Breast epithelium (tissue), 4 donors: ENCODE measurements around the gene ELMO1. TPM values are rescaled to one million over a fixed set of nuclear protein-coding genes. Genes with fewer than 3 reads are reported as not detected.

Experiments
- DNase-seq, 2 donors: peaks; one replicate each; pipeline ENCODE4 v3.0.0-alpha.2; 2019; ENCODE audit warnings: low spot score in 2 of 2
- H3K27ac ChIP-seq, 2 donors: fragments of 200-600 bp; sonication (generic) in 1 of 2; one replicate each; pipeline ENCODE4 v1.5.1; 2016 to 2019; ENCODE audit warnings: mild to moderate bottlenecking in 1 of 2
- H3K27me3 ChIP-seq, 2 donors: fragments of 200-600 bp; sonication (generic) in 1 of 2; one replicate each; pipeline versions ENCODE4 v1.5.1 to v1.6.0; 2017 to 2019; ENCODE audit warnings: control low read depth in 1 of 2, mild to moderate bottlenecking in 1 of 2
- H3K36me3 ChIP-seq: fragments of 200-600 bp; one replicate; pipeline ENCODE4 v1.5.1; 2019
- H3K4me1 ChIP-seq, 2 donors: fragments of 200-600 bp; sonication (generic); one replicate each; pipeline ENCODE4 v1.5.1; 2016 to 2019; ENCODE audit warnings: control low read depth in 1 of 2
- H3K4me3 ChIP-seq, 3 donors: fragments of 200-600 bp; sonication (generic); 1 replicate in 2 of 3; 2 replicates in 1 of 3; pipeline ENCODE4 v1.5.1; 2016 to 2019; ENCODE audit warnings: mild to moderate bottlenecking in 3 of 3, moderate library complexity in 2 of 3
- H3K9me3 ChIP-seq, 2 donors: fragments of 200-600 bp; sonication (generic) in 1 of 2; one replicate each; pipeline ENCODE4 v1.5.1; 2016 to 2019; ENCODE audit warnings: control low read depth in 1 of 2
- POLR2A ChIP-seq: fragments of 450-650 bp; IDR thresholded peaks from one replicate; pipeline ENCODE4 v1.6.1; 2016; ENCODE audit warnings: antibody characterized with exemption, mild to moderate bottlenecking, moderate library complexity
- POLR2AphosphoS5 ChIP-seq, 3 donors: sonication (generic); formaldehyde crosslinking; IDR thresholded peaks; one replicate each; pipeline ENCODE4 v1.6.1; 2017; ENCODE audit warnings: antibody characterized with exemption in 3 of 3
- intact Hi-C: fragments of 100-400 bp; cut with DNase I; formaldehyde crosslinking; loops from one replicate; pipeline ENCODE4 v1.15.1; 2023; ENCODE audit warnings: low total_unique reads
- total RNA-seq, 3 donors: library from RNA; depleted of rRNA; stranded (reverse); fragments of >200 nt; gene quantifications; one replicate each; pipeline ENCODE4 v1.1.0, GENCODE V29; 2016
- TF ChIP-seq, protein P1 (sequence below), 3 donors: fragments of 450-650 bp; IDR thresholded peaks; one replicate each; pipeline ENCODE4 v1.5.1; 2016 to 2017; ENCODE audit warnings: antibody characterized with exemption in 3 of 3, mild to moderate bottlenecking in 3 of 3, moderate library complexity in 3 of 3

Gene ELMO1
- total RNA-seq, 3 donors from 2014 or later = 49.5 to 110 (median 66.9) TPM

DNA sequence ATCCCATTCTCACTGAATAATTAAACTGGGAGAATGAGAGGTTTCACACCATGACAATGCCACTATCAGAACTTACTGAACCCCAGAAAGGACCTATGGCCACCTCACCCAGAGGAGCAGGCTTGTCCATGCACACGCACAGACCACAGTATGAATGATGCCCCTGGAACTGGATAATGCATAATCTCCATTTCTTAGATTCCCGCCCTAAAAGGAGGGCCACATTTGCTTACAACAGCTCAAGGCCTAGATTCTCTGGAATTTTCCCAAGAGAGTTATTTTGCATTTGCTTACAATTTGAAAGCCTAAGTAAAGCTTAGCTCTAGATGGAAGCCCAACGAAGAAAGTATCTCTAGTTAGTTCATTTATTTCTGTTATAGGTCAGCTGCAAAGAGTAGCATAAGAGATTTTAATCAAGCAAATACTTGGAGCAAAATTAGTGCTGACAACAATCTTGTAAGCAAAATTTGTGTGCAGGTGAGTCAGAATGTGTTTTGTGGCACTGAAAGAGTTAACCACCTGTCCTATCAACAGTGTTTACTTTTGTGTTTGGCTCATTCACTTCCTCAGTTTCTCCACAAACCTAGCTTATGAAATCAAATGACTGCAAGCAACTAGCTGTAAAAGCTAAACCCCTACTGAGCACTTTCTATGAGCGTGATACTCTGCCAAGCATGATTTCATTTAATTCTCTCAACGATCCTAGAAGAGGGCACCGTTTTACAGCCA lies 32.1 kb downstream of the ELMO1 start:
- Histone ChIP-seq H3K36me3 (no peaks in the 10 kb centered on the region), H3K9me3 (no peaks in the 10 kb centered on the region), H3K4me3 (no peak overlapping the region), H3K27ac (no peak overlapping the region), H3K27me3 (no peaks in the 10 kb centered on the region), H3K4me1 (no peaks in the 10 kb centered on the region)
- intact Hi-C loops = no loop called here
- TF ChIP-seq, protein P1, sequence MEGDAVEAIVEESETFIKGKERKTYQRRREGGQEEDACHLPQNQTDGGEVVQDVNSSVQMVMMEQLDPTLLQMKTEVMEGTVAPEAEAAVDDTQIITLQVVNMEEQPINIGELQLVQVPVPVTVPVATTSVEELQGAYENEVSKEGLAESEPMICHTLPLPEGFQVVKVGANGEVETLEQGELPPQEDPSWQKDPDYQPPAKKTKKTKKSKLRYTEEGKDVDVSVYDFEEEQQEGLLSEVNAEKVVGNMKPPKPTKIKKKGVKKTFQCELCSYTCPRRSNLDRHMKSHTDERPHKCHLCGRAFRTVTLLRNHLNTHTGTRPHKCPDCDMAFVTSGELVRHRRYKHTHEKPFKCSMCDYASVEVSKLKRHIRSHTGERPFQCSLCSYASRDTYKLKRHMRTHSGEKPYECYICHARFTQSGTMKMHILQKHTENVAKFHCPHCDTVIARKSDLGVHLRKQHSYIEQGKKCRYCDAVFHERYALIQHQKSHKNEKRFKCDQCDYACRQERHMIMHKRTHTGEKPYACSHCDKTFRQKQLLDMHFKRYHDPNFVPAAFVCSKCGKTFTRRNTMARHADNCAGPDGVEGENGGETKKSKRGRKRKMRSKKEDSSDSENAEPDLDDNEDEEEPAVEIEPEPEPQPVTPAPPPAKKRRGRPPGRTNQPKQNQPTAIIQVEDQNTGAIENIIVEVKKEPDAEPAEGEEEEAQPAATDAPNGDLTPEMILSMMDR (IDR thresholded peaks at IDR 0.05) = no peak
- TF ChIP-seq POLR2A (no peak), POLR2AphosphoS5 (IDR thresholded peaks at IDR 0.05) (no peak)
- DNase-seq = no peak

DNA sequence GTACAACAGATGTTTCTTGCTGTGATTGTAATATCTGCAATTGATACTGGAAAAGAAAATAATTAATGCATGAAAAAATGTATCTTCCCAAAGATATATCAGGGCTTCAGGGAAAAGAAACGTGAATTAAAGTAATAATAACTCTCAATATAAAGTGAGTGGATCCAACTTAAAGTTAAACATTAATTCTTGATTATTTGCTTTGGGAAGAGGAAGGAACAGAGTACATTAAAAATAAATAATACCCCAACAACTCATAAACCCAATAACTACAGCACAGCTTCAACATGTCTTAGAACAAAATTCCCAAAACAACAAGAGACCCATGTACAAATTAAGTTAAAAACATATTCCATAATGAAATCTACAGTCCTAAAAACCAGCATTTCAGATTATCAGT lies 33.0 kb downstream of the ELMO1 start:
- no peak for TF ChIP-seq POLR2AphosphoS5 (IDR thresholded peaks at IDR 0.05)
- TF ChIP-seq POLR2A = no peak
- TF ChIP-seq, protein P1 (IDR thresholded peaks at IDR 0.05) = no peak
- no peaks in the 10 kb centered on the region for H3K9me3 ChIP-seq
- H3K27me3 ChIP-seq = no peaks in the 10 kb centered on the region
- DNase-seq = no peak
- no peaks in the 10 kb centered on the region for H3K36me3 ChIP-seq
- no peaks in the 10 kb centered on the region for H3K4me1 ChIP-seq
- H3K4me3 ChIP-seq = no peak overlapping the region
- intact Hi-C loops = no loop called here
- no peak overlapping the region for H3K27ac ChIP-seq

DNA sequence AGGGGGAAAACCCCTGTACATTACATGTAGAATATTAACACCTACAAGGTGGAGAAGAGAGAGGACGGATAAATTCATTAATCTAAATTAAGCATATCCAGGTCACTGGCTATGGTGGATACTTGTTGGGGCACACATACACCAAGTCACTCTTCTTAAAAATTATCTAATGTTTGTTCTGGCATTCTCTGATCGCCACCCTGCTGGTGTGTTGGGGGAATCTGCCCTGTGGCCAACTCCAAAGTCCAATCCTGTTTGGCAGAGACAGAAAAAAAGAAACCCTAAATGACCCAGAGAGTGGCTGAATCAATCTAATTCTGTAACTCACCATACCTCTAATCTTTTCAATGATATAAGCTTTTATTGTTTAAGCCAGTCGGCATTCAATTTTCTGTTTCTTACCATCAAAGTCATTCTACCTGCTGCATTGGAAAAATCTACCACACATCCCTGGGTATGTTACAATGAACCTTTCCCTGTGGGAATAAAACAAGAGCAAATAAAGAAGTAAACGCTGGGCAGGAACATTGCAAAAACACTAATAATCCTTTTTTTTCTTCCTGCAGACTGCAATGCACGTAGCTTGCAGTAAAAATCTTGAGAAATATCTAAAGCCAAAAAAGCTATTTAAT lies 34.2 kb downstream of the ELMO1 start:
- no peak for TF ChIP-seq POLR2AphosphoS5 (IDR thresholded peaks at IDR 0.05)
- TF ChIP-seq POLR2A = no peak
- TF ChIP-seq, protein P1 (IDR thresholded peaks at IDR 0.05) = no peak
- no peaks in the 10 kb centered on the region for H3K4me1 ChIP-seq
- H3K9me3 ChIP-seq = no peaks in the 10 kb centered on the region
- intact Hi-C loops = no loop called here
- no peak for DNase-seq
- no peaks in the 10 kb centered on the region for H3K27me3 ChIP-seq
- H3K4me3 ChIP-seq = no peak overlapping the region
- no peak overlapping the region for H3K27ac ChIP-seq
- no peaks in the 10 kb centered on the region for H3K36me3 ChIP-seq

DNA sequence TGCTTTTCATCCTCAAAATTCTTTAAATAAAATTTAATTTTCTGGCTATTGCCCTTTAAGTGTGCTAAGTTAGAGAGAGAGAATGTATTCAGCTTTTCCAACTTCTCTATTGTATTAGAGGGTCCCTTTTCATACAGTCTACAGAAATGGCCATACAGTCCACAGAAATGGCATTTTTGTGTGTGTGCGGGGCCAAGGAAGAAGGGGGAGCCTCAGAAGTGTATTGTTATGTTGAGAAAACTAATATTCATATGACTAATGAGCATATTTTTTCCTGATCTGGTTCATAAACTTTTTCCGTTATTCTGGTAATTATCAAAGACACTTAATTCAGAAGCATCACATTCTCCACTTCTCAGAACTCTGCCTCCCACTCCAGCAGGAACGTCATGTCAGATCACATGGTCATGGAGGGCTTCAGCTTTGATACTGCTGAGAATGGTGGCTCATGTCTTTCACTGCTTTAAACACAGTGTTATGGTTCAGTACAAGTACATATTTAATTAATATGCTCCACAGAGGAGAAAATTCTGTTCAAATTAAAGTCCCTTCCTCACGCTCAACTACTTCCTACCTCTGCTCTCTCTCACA lies 37.1 kb downstream of the ELMO1 start:
- TF ChIP-seq POLR2AphosphoS5 (IDR thresholded peaks at IDR 0.05) (no peak), POLR2A (no peak)
- TF ChIP-seq, protein P1 (IDR thresholded peaks at IDR 0.05) = no peak
- no peak overlapping the region for H3K27ac ChIP-seq
- H3K4me3 ChIP-seq = no peak overlapping the region
- no peaks in the 10 kb centered on the region for H3K9me3 ChIP-seq
- DNase-seq = no peak
- H3K4me1 ChIP-seq = peaks cover 0 to 5% of the 10 kb centered on the region in 2 donors
- H3K36me3 ChIP-seq = no peaks in the 10 kb centered on the region
- no peaks in the 10 kb centered on the region for H3K27me3 ChIP-seq
- intact Hi-C loops = no loop called here
